ENCODE results near the gene IQGAP1.
"Not testable (repeated sequence)": the region's sequence is repeated elsewhere in the genome, so short reads cannot be mapped to it uniquely, and the experiment has no call there.

The IQGAP1 gene

DNA sequence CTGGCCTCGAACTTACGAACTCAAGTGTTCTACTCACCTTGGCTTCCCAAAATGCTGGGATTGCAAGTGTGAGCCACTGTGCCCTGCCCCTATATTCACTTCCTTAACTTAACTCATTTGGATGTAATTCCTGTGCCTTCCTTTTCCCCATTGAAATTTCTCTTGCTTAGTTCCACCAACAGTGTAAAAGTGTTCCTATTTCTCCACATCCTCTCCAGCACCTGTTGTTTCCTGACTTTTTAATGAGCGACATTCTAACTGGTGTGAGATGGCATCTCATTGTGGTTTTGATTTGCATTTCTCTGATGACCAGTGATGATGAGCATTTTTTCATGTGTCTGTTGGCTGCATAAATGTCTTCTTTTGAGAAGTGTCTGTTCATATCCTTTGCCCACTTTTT is 21.5 kb downstream of the IQGAP1 start:
- DNase-seq (ENCODE audit: low read depth in 2 of 3, low spot score in 2 of 3): not testable (repeated sequence)

DNA sequence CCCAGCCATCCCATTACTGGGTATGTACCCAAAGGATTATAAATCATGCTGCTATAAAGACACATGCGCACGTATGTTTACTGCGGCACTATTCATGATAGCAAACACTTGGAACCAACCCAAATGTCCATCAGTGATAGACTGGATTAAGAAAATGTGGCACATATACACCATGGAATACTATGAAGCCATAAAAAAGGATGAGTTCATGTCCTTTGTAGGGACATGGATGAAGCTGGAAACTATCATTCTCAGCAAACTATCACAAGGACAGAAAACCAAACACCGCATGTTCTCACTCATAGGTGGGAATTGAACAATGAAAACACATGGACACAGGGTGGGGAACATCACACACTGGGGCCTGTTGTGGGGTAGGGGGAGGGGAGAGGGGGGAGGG is 22.3 kb downstream of the IQGAP1 start:
- not testable (repeated sequence) for DNase-seq (ENCODE audit: low read depth in 2 of 3, low spot score in 2 of 3)

DNA sequence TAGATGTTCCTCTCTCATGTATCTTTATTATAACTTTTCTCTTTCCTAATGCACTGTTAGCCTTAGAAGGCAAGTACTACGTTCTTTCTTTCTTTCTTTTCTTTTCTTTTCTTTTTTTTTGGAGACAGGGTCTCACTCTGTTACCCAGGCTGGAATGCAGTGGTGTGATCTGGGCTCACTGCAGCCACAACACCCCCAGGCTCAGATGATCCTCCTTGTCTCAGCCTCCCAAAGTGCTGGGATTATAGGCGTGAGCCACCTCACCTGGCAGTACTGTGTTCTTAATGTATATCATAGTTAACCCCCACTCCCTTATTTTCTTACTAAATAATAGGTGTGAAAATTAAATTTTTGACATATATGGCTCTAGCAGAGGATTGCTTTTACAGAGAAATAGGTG is 23.1 kb downstream of the IQGAP1 start:
- DNase-seq (ENCODE audit: low read depth in 2 of 3, low spot score in 2 of 3): no peak

DNA sequence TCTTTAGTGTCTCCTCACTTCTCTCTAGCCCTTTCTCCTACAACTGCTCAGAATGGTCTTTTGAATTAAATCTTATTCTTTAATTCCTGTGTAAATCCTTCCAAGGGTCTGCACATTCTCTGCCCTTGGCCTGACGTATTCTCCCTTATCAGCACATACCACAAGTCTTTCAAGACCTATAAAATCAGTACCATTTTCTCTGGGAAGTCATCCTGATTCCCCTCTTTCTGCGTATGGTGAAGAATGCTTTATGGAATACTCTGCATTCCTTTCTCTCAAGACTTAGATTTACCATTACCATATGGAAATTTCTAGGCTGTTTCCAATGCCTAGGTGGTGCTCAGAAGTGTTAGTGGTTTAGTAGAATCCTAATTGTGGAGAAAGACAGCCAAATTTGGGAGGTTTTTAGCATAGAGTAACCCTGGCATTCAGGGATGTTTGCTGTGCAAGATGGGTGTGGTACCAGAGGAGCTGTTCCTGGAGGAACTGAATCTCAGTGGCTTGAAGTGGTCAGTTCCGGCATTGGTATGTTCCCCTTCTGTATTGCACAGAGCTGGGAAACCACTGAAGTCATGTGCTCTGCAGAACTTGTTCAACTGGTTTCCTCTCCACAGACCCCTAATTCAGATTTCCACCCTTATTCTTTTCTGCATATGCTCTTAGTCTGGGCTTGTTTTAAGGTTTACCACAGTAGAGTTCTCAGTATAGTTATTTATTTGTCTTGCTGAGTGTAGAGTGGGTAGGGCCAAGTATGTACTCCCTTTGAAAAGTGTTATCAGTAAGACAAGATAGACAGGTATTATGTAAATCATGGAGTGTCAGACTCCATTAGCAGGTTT is 24.5 kb downstream of the IQGAP1 start:
- DNase-seq (ENCODE audit: low read depth in 2 of 3, low spot score in 2 of 3): no peak

DNA sequence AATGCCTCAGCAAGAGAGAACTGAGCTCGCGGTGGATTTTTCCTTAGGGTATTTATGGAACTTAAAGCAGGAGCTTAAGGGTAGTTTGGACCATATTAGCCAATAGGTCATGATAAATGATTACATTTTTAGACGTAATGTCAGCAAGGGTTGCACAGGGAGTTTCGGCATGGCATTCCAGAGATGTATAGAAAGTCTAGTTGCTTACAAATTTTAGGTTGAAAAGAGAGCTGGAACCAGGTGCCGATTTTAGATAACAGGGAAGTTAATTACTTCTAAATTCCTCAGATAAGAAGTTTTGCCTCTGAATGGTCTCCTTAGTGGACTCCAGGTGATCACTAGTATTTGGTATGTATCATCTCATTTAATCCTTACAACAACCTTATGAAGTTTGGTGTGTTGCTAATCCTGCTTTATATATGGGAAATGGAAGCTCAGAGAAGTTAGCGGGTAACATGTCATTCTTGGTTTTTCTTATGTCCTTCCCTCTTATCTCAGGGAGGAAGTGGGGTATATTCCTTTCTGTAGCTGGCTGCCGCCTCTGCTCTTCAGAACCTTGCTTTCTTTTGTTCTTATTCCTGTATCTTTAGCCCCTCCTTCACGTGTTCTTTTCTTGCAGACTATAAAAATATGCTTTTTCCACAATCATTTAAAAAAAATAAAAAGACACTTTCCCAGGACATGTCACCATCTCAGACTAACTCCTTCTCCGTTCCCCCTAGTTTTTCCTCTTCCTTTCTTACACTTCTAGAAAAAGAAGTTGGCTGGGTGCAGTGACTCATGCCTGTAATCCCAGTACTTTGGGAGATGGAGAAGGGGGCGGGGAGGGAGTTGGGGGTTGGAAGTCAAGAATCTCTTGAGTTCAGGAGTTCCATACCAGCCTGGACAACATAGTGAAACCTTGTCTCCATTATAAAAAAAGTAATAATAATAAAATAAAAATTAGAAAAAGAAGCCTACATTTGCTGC is 25.7 kb downstream of the IQGAP1 start:
- no peak for DNase-seq (ENCODE audit: low read depth in 2 of 3, low spot score in 2 of 3)

DNA sequence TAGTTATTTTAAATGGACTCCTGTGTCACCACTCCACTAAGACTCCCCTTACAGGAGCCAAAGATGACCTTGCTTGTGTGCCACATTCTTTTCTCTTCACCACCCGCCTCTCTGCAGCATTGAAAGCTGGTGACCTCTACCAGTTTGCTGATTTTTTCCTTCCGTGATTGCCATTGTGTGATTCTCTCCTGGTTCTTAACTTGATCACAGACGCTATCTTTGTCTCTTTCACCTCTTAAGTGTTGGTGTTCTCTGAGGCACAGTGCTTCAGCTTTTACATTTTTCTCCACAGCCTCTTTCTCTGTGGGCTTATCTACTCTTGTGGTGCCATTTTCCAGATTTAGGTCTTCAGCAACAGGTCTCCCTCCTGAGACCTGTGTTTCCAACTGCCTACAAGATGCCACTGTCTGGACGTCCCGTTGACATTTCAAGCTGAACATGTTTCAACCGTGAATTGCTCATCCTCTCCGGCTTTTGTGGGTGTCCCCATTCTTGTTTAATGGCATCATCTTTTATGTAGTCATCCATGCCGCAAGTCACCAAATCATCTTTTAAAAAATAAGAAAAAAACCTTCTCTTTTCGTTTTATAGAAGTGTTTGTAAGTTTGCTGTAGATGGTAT is 26.5 kb downstream of the IQGAP1 start:
- DNase-seq (ENCODE audit: low read depth in 2 of 3, low spot score in 2 of 3): no peak

DNA sequence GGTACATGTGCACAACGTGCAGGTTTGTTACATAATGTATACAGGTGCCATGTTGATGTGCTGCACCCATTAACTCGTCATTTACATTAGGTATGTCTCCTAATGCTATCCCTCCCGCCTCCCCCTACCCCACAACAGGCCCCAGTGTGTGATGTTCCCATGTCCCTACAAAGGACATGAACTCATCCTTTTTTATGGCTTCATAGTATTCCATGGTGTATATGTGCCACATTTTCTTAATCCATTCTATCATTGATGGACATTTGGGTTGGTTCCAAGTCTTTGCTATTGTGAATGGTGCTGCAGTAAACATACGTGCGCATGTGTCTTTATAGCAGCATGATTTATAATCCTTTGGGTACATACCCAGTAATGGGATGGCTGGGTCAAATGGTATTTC is 28.0 kb downstream of the IQGAP1 start:
- DNase-seq (ENCODE audit: low read depth in 2 of 3, low spot score in 2 of 3): not testable (repeated sequence)

DNA sequence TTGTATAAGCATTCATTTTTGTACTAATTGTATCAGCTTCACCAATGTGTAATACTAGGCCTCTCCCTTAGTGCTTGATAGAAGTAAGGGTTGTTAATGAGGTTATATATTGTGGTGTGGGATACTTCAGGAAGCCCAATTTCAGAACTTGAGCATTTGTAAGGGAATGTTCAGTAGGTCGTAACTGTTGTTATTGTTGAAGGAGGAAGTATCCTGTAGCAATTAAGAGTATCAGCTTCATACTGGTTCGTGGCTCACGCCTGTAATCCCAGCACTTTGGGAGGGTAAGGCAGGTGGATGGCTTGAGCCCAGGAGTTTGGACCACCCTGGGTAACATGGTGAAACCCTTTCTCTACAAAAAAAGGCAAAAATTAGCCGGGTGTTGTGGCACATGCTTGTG is 30.6 kb downstream of the IQGAP1 start:
- DNase-seq (ENCODE audit: low read depth in 2 of 3, low spot score in 2 of 3): no peak

DNA sequence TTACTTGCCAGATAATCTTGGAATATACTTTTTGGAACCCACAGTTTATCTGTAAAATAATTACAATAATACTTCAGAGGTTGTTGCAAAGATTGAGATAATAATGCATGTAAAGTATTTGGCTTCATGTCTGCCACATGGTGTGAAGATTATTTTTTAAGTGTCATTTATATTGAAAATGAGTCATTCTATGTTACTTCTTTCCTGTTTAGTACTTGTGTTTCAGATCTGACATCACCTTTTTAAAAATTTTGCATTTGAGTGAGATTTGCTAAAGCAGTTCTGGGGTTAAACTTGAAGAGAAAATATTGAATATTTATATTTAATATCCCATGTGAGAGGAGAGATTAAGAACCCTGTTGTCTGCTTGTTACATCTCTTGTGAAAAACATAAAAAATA is 31.2 kb downstream of the IQGAP1 start:
- no peak for DNase-seq (ENCODE audit: low read depth in 2 of 3, low spot score in 2 of 3)

DNA sequence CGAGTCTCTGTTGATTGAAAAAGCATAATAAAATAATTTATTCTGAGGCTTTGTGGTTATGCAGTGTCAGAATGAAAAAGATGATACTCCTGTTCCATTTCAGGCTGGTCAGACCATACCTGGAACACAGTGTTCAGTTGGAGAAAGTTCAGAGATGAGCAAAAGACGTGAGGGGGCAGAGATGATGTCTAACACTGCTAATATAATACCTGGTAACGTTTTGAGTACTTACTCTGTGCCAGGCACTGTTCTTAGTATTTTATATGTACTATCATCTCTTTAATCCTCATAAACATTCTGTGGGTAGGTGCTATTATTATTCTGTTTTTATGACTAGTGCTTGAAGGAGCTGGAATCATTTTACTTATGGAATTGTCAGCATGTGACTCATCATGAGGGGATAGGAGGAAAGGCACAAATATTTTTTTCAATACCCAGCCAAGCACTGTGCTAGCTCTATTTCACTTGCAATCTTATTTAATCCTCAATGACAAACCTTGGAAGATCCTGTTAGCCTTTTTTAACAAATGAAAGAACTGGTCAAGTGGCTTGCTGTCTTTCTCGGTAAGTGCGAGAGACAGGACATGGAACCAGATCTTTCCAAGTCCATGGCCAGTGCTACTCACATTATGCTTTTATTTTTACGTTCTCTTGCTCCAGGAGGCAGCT is 31.8 kb downstream of the IQGAP1 start:
- no peak for DNase-seq (ENCODE audit: low read depth in 2 of 3, low spot score in 2 of 3)

DNA sequence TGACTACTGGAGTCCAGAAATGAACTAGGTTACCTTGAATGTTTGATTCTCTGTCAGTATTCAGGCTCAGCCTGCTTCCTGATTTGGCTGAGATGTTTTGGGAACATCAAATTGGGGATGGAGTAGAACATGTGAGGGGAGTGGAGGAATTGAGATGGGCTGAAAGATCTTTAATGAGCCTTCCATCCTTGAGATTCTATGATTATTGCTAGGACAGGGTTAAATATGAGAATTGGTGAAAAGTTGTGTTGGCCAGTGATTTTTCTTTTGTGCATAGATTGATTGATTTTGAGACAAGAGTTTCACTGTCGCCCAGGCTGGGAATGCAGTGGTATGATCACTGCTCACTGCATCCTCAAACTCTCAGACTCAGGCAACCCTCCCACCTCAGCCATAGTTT is 32.4 kb downstream of the IQGAP1 start:
- DNase-seq (ENCODE audit: low read depth in 2 of 3, low spot score in 2 of 3): no peak

DNA sequence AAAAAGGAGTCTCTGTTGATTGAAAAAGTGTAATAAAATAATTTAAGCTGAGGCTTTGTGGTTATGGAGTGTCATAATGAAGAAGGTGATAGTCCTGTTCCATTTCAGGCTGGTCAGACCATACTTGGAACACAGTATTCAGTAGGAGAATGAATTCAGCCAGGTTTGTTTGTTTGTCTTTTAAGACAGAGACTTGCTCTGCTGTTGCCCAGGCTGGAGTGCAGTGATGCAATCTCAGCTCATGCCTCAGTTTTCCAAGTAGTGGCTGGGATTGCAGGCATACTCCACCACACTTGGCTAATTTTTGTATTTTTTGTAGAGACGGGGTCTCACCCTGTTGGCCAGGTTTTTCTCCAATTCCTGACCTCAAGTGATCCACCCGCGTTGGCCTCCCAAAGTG is 33.5 kb downstream of the IQGAP1 start:
- no peak for DNase-seq (ENCODE audit: low read depth in 2 of 3, low spot score in 2 of 3)

DNA sequence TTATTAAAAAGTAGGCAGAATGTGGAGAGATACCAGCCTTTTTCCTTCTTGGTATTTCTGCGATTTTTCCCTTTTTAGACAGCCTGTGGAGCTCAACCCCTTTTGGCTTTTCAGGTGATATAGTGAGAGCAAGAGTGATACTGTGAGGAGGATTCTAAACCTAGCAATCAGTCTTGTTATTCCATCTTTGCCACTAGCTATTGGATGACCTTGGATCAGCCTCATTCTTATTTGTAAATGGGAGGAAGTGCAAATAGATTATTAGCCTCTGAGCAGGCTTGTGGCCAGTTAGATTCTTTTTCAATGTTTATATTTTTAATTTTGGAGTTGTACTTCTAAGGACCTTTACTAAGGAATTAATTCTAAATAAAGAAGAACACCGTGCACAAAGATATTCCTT is 34.0 kb downstream of the IQGAP1 start:
- DNase-seq (ENCODE audit: low read depth in 2 of 3, low spot score in 2 of 3): no peak

DNA sequence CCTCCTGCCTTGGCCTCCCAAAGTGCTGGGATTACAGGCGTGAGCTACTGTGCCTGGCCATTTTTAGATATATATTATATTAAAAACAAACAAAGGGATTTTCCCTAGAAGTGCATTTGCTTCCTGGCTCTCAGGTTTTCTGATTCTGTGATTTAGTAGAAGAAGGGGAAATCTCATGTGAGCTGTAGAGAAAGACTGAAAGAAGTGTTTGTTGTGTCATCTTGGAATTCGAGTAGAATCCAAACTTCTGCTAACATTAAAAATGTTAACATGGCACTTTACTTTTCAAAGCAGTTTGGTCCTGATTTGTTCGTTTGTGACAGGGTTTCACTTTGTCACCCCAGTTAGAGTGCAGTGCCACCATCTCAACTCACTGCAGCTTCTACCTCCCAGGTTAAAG is 34.9 kb downstream of the IQGAP1 start:
- no peak for DNase-seq (ENCODE audit: low read depth in 2 of 3, low spot score in 2 of 3)

DNA sequence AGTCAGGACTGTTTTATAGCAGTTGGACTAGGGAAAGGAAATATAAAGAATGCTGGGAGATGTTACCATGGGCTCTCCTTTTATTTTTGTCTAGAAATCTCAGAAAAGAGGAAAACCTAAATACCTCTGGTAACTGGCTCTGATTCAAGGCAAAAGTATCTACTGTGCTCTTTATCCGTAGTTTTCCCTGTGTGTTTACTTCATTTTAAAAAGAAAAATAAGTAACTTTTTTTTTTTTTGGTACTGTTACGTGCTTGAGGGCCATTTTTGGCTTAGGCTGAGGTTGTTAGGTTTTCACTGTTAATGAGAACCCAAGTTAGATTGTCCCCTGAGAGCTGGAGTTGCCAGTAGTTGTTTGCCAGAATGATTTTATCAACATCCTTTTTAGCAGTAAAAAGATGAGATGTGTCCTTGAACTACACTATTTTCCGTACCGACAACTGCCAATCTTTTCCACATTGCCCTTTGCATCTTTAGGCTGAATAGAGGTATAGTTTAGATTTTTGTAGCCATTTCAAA is 35.8 kb downstream of the IQGAP1 start:
- no peak for DNase-seq (ENCODE audit: low read depth in 2 of 3, low spot score in 2 of 3)

DNA sequence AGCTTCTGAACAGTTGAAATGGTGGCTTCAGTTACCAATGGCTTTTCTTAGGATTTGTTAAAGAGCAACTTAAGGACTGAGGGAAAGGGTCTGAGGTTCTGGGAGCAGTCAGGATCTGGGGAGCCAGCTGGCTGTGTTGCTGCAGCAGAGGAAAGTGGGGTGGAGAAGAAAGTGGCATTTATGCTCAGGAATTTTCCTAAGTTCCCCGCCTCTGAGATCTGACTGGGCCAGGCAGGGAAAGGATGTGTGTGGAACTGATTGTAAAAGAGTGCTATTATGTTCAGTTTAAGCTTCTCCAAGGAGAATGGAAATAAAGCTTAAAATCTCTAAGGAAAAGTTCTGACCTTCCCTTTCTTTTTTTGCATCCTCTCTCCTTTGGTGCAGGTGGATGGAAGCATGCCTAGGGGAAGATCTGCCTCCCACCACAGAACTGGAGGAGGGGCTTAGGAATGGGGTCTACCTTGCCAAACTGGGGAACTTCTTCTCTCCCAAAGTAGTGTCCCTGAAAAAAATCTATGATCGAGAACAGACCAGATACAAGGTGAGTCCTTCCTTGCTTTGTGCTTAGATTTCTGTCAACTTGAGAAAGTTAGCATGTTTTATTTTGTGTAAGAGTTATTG is 37.8 kb downstream of the IQGAP1 start:
- no peak for DNase-seq (ENCODE audit: low read depth in 2 of 3, low spot score in 2 of 3)

DNA sequence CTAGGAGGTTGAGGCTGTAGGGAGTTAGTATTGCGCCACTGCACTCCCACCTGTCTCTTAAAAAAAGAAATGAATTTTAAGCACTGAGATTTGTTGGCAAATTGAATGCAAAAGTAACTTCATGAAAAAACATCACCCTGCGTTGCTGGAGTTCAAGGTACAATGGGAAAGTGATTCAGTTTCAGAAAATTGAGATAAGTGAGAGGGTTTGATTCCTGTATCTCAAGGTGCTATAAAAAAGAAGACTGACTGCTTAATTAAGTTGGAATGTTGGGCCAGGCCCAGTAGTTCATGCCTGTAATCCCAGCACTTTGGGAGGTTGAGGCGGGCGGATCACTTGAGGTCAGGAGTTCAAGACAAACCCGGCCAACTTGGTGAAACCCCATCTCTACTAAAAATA is 39.1 kb downstream of the IQGAP1 start:
- DNase-seq (ENCODE audit: low read depth in 2 of 3, low spot score in 2 of 3): no peak

DNA sequence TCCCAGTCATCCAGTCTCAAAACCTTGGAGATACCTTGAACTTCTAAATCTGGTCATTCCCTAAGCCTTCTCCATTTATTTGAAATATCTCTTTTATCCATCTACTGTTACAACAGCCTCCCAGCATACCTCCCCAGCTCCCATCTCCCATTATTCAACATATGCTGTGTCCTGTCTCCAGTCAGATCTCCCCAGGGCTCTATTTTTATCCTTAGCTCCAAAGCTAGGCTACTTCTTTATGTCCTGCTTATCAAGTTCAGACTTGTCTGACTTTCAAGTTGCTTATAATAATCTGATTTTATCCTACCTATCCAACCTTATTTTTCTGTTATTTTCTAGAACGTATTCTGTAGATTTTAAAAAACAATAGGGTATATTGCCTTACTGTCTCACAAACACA is 44.2 kb downstream of the IQGAP1 start:
- DNase-seq (ENCODE audit: low read depth in 2 of 3, low spot score in 2 of 3): no peak

DNA sequence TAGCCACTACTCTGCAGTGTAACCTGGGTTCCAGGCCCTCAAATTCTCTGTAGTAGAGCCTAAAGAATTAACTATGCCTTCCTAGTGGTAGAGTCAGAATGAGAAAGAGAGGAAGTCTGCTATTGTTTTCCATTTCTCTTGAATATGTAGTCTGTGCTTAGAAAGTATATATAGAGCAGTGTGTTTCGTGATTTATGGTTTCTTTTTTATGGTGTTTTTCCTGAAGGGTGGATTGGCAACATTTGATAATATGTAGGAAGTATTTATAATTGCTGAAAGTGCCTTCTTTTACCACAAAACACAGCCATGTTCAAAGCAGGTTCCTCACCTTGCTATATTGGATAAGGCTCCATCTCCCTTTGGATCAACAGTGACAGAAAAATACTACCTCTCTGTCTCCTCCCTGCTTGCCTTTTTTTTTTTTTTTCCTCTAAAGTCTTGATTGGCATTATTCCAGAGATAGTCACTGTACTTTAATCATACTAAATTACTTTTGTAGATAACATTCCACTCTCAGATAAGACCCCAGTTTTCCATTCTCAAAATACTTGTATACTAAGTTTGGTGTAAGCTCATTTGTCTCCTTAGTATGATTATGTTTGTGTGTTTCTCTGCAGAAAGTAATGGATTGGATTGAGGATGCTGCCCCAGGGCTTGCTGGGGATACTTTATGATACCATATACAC is 47.8 kb downstream of the IQGAP1 start:
- no peak for DNase-seq (ENCODE audit: low read depth in 2 of 3, low spot score in 2 of 3)

DNA sequence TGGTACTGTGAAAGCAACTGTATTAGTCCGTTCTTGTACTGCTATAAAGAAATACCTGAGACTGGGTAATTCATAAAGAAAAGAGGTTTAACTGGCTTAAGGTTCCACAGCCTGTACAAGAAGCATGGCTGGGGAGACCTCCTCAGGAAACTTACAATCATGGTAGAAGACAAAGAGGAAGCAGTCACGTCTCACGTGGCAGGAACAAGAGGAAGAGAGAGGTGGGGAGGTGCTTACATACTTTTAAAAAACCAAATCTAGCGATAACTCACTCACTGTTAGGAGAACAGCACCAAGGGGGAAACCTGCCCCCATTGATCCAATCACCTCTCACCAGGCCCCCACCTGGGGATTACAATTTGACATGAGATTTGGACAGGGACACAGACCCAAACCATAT is 48.9 kb downstream of the IQGAP1 start:
- no peak for DNase-seq (ENCODE audit: low read depth in 2 of 3, low spot score in 2 of 3)

All from activated CD8-positive, alpha-beta memory T cell treated with anti-CD3 and anti-CD28 coated beads for 48 hours (primary cell).